ENCODE measurements around the gene PELI2. TPM values are rescaled to one million over a fixed set of nuclear protein-coding genes. Genes with fewer than 3 reads are reported as not detected.

PELI2 gene
- total and polyA plus RNA-seq, 2 experiments from 2014 or later = 8.0 to 24.5 TPM

- no peaks in the 10 kb centered on the region for H3K36me3 Mint-ChIP-seq (ENCODE audit: low read depth)
- no peaks in the 10 kb centered on the region for H3K27me3 Mint-ChIP-seq (ENCODE audit: insufficient read depth, low read depth, poor library complexity)
- DNase-seq (ENCODE audit: low spot score) (no peak), ATAC-seq (no peak)
- Histone ChIP-seq H3K36me3 (ENCODE audit: insufficient read depth) (no peaks in the 10 kb centered on the region), H3K4me1 (ENCODE audit: insufficient read depth) (no peaks in the 10 kb centered on the region), H3K79me2 (replicated peaks; ENCODE audit: insufficient read depth) (no peaks in the 10 kb centered on the region), H3K27ac (ENCODE audit: low read depth) (no peak overlapping the region), H3F3A (replicated peaks; ENCODE audit: low read depth) (no peaks in the 10 kb centered on the region), H3K9me2 (ENCODE audit: insufficient read depth) (peaks cover 16% of the 10 kb centered on the region), H3K4me2 (no peak overlapping the region), H3K27me3 (ENCODE audit: insufficient read depth) (no peaks in the 10 kb centered on the region), H4K20me1 (replicated peaks; ENCODE audit: insufficient read depth) (no peaks in the 10 kb centered on the region), H2AFZ (no peak overlapping the region), H3K4me3 (no peak overlapping the region)
- H3K27ac Mint-ChIP-seq = no peak overlapping the region
- H3K9me3 Mint-ChIP-seq = no peaks in the 10 kb centered on the region
- H3K4me1 Mint-ChIP-seq = no peaks in the 10 kb centered on the region
- TF ChIP-seq ETS1 (IDR thresholded peaks at IDR 0.05) (no peak), POLR2AphosphoS5 (IDR thresholded peaks at IDR 0.05; ENCODE audit: low read depth) (no peak), EZH2phosphoT487 (IDR thresholded peaks at IDR 0.05; ENCODE audit: unreplicated experiment) (no peak), ZNF331 (CRISPR knock-in tag; IDR thresholded peaks at IDR 0.05; ENCODE audit: low read depth) (no peak), JUNB (IDR thresholded peaks at IDR 0.05; ENCODE audit: unreplicated experiment) (no peak), ZNF114 (CRISPR knock-in tag; IDR thresholded peaks at IDR 0.05) (no peak), NANOG (IDR thresholded peaks at IDR 0.05; ENCODE audit: borderline replicate concordance) (no peak), EZH2 (IDR thresholded peaks at IDR 0.05; ENCODE audit: low read depth, unreplicated experiment) (no peak), CREB1 (CRISPR knock-in tag; IDR thresholded peaks at IDR 0.05; ENCODE audit: low read depth) (no peak), STAT1 (IDR thresholded peaks at IDR 0.05; ENCODE audit: unreplicated experiment) (no peak)
- TF ChIP-seq, protein P1, sequence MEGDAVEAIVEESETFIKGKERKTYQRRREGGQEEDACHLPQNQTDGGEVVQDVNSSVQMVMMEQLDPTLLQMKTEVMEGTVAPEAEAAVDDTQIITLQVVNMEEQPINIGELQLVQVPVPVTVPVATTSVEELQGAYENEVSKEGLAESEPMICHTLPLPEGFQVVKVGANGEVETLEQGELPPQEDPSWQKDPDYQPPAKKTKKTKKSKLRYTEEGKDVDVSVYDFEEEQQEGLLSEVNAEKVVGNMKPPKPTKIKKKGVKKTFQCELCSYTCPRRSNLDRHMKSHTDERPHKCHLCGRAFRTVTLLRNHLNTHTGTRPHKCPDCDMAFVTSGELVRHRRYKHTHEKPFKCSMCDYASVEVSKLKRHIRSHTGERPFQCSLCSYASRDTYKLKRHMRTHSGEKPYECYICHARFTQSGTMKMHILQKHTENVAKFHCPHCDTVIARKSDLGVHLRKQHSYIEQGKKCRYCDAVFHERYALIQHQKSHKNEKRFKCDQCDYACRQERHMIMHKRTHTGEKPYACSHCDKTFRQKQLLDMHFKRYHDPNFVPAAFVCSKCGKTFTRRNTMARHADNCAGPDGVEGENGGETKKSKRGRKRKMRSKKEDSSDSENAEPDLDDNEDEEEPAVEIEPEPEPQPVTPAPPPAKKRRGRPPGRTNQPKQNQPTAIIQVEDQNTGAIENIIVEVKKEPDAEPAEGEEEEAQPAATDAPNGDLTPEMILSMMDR (conservative IDR thresholded peaks at IDR 0.05; ENCODE audit: low read depth in 2 of 2) = no peak
- TF ChIP-seq, protein P2, sequence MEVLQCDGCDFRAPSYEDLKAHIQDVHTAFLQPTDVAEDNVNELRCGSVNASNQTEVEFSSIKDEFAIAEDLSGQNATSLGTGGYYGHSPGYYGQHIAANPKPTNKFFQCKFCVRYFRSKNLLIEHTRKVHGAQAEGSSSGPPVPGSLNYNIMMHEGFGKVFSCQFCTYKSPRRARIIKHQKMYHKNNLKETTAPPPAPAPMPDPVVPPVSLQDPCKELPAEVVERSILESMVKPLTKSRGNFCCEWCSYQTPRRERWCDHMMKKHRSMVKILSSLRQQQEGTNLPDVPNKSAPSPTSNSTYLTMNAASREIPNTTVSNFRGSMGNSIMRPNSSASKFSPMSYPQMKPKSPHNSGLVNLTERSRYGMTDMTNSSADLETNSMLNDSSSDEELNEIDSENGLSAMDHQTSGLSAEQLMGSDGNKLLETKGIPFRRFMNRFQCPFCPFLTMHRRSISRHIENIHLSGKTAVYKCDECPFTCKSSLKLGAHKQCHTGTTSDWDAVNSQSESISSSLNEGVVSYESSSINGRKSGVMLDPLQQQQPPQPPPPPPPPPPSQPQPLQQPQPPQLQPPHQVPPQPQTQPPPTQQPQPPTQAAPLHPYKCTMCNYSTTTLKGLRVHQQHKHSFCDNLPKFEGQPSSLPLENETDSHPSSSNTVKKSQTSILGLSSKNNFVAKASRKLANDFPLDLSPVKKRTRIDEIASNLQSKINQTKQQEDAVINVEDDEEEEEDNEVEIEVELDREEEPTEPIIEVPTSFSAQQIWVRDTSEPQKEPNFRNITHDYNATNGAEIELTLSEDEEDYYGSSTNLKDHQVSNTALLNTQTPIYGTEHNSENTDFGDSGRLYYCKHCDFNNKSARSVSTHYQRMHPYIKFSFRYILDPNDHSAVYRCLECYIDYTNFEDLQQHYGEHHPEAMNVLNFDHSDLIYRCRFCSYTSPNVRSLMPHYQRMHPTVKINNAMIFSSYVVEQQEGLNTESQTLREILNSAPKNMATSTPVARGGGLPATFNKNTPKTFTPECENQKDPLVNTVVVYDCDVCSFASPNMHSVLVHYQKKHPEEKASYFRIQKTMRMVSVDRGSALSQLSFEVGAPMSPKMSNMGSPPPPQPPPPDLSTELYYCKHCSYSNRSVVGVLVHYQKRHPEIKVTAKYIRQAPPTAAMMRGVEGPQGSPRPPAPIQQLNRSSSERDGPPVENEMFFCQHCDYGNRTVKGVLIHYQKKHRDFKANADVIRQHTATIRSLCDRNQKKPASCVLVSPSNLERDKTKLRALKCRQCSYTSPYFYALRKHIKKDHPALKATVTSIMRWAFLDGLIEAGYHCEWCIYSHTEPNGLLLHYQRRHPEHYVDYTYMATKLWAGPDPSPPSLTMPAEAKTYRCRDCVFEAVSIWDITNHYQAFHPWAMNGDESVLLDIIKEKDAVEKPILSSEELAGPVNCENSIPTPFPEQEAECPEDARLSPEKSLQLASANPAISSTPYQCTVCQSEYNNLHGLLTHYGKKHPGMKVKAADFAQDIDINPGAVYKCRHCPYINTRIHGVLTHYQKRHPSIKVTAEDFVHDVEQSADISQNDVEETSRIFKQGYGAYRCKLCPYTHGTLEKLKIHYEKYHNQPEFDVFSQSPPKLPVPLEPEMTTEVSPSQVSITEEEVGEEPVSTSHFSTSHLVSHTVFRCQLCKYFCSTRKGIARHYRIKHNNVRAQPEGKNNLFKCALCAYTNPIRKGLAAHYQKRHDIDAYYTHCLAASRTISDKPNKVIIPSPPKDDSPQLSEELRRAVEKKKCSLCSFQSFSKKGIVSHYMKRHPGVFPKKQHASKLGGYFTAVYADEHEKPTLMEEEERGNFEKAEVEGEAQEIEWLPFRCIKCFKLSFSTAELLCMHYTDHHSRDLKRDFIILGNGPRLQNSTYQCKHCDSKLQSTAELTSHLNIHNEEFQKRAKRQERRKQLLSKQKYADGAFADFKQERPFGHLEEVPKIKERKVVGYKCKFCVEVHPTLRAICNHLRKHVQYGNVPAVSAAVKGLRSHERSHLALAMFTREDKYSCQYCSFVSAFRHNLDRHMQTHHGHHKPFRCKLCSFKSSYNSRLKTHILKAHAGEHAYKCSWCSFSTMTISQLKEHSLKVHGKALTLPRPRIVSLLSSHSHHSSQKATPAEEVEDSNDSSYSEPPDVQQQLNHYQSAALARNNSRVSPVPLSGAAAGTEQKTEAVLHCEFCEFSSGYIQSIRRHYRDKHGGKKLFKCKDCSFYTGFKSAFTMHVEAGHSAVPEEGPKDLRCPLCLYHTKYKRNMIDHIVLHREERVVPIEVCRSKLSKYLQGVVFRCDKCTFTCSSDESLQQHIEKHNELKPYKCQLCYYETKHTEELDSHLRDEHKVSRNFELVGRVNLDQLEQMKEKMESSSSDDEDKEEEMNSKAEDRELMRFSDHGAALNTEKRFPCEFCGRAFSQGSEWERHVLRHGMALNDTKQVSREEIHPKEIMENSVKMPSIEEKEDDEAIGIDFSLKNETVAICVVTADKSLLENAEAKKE (CRISPR knock-in tag; IDR thresholded peaks at IDR 0.05) = no peak
- TF ChIP-seq, protein P3, sequence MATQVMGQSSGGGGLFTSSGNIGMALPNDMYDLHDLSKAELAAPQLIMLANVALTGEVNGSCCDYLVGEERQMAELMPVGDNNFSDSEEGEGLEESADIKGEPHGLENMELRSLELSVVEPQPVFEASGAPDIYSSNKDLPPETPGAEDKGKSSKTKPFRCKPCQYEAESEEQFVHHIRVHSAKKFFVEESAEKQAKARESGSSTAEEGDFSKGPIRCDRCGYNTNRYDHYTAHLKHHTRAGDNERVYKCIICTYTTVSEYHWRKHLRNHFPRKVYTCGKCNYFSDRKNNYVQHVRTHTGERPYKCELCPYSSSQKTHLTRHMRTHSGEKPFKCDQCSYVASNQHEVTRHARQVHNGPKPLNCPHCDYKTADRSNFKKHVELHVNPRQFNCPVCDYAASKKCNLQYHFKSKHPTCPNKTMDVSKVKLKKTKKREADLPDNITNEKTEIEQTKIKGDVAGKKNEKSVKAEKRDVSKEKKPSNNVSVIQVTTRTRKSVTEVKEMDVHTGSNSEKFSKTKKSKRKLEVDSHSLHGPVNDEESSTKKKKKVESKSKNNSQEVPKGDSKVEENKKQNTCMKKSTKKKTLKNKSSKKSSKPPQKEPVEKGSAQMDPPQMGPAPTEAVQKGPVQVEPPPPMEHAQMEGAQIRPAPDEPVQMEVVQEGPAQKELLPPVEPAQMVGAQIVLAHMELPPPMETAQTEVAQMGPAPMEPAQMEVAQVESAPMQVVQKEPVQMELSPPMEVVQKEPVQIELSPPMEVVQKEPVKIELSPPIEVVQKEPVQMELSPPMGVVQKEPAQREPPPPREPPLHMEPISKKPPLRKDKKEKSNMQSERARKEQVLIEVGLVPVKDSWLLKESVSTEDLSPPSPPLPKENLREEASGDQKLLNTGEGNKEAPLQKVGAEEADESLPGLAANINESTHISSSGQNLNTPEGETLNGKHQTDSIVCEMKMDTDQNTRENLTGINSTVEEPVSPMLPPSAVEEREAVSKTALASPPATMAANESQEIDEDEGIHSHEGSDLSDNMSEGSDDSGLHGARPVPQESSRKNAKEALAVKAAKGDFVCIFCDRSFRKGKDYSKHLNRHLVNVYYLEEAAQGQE (IDR thresholded peaks at IDR 0.05; ENCODE audit: unreplicated experiment) = no peak
- no peak overlapping the region for H3K4me3 Mint-ChIP-seq
Measured at GRCh38 chr14:56075301-56075700, 42.9 kb upstream of the PELI2 start.

All from GM23338 (cell line).